ENCODE results near the gene KIAA1755. TPM values are rescaled to one million over a fixed set of nuclear protein-coding genes. Genes with fewer than 3 reads are reported as not detected.

Gene KIAA1755
- total and polyA plus RNA-seq, 9 of the 15 experiments (the other 6 are each of a cell fraction or from before 2014, with no cell fraction given) = not detected

GRCh38 chr20:38228436-38228835 lies 32.1 kb downstream of the KIAA1755 start (continued):
- no peak for TF ChIP-seq STAT6 (CRISPR knock-in tag; IDR thresholded peaks at IDR 0.05)
- no peak for TF ChIP-seq HNRNPK (IDR thresholded peaks at IDR 0.05; ENCODE audit: low read depth, low read length, poor library complexity, severe bottlenecking)
- no peak for TF ChIP-seq GABPA (tag; conservative IDR thresholded peaks at IDR 0.05; ENCODE audit: low read depth)
- TF ChIP-seq ASH1L (IDR thresholded peaks at IDR 0.05; ENCODE audit: borderline replicate concordance, low read depth, partially characterized antibody) = peak; percentile 62
- no peak for TF ChIP-seq IRF9 (tag; IDR thresholded peaks at IDR 0.05)
- peak; percentile 16; the same call in 1 of the 2 replicates for TF ChIP-seq MBD2 (IDR thresholded peaks at IDR 0.05; ENCODE audit: borderline replicate concordance, low read depth)
- peak; percentile 86 for TF ChIP-seq RAD51 (IDR thresholded peaks at IDR 0.05; ENCODE audit: borderline replicate concordance, low read depth)
- no peak for TF ChIP-seq ZNF277 (CRISPR knock-in tag; IDR thresholded peaks at IDR 0.05; ENCODE audit: borderline replicate concordance)
- TF ChIP-seq ZNF134 (CRISPR knock-in tag; conservative IDR thresholded peaks at IDR 0.05) = no peak
- no peak for TF ChIP-seq FOXP1 (CRISPR knock-in tag; IDR thresholded peaks at IDR 0.05)
- peak; percentile 87 for TF ChIP-seq TOE1 (IDR thresholded peaks at IDR 0.05; ENCODE audit: borderline replicate concordance)
- no peak for TF ChIP-seq TOE1 (CRISPR knock-in tag; IDR thresholded peaks at IDR 0.05; ENCODE audit: borderline replicate concordance, low read depth)
- TF ChIP-seq GATAD2A (IDR thresholded peaks at IDR 0.05) = no peak
- no peak for TF ChIP-seq GTF2E2 (tag; IDR thresholded peaks at IDR 0.05)
- TF ChIP-seq FOS (IDR thresholded peaks at IDR 0.05; ENCODE audit: extremely low read depth, insufficient read length) = peak; percentile 81
- TF ChIP-seq RBM25 (IDR thresholded peaks at IDR 0.05; ENCODE audit: low read depth, low read length, severe bottlenecking) = peak; percentile 77
- no peak for TF ChIP-seq RBM22 (IDR thresholded peaks at IDR 0.05; ENCODE audit: low read depth, low read length, poor library complexity, severe bottlenecking)
- peak; percentile 89 for TF ChIP-seq TFE3 (CRISPR knock-in tag; IDR thresholded peaks at IDR 0.05)
- no peak for TF ChIP-seq HSF4 (CRISPR knock-in tag; IDR thresholded peaks at IDR 0.05; ENCODE audit: borderline replicate concordance)
- no peak for TF ChIP-seq MBD1 (CRISPR knock-in tag; IDR thresholded peaks at IDR 0.05)
- TF ChIP-seq CBX3 (IDR thresholded peaks at IDR 0.05; ENCODE audit: borderline replicate concordance in 1 of 2, low read length in 2 of 2) = peak in 1 of 2 experiments; percentile 14; a peak in 1 of 3 replicates

Measured in K562 (cell line).